Measurements from ENCODE around the gene COL9A3.
A peak's percentile ranks its signal among the peaks of the same experiment; 100 is the strongest.

Gene COL9A3

DNA sequence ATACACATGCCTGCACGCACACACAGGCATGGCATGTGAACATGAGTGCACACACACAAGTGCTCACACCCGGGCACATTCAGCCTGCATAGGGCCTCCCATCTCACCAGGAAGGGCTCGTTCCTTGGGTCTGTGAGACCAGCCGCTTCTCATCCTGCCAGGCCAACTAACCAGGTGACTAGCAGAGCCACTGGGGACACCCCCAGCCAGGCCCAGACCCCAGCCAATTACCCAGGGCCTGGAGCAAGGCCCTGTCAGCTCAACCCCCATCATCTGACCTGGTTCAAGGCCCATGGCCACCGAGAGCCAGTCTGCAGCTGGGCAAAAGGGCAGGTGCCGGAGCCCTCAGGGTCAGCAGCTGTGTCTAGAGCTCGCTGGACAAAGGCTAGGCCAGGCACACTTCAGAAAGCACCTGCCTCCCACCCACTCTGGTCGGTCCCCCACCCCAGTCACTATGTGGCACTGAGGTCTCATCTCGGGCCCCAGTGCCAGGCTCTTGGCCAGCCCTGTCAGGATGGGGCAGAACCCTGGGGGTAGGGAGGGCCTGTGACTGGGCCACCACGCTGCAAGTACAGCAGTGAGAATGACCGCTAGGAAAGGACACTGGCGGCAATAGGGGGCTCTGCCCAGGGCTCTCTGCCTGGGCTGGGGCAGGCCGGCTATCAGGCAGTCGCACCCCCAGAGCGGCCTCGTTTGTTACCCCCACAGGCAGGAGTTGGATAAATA lies 47.3 kb upstream of the COL9A3 start:
- Histone ChIP-seq H2AK5ac (ENCODE audit: low read length, severe bottlenecking) (no peak overlapping the region), H3K4me3 (ENCODE audit: insufficient read depth in 1 of 2, low read depth in 1 of 2, low read length in 2 of 2) (no peak overlapping the region), H3K27me3 (ENCODE audit: control insufficient read depth in 1 of 2, insufficient read depth in 1 of 2, low read length in 2 of 2) (peaks cover 51 to 70% of the 10 kb centered on the region in 2 experiments), H2BK12ac (ENCODE audit: low read length in 2 of 2) (no peak overlapping the region), H2AFZ (ENCODE audit: low read depth, low read length) (no peak overlapping the region), H3K23ac (ENCODE audit: low read length in 2 of 2) (no peak overlapping the region), H3K9ac (ENCODE audit: low read length) (no peak overlapping the region), H3K79me1 (replicated peaks; ENCODE audit: low read length, poor library complexity, severe bottlenecking) (no peaks in the 10 kb centered on the region), H3K9me3 (ENCODE audit: control insufficient read depth, low read length) (no peaks in the 10 kb centered on the region), H4K8ac (ENCODE audit: low read length) (no peak overlapping the region), H3K14ac (ENCODE audit: low read length in 2 of 2) (no peak overlapping the region), H3K4me2 (ENCODE audit: low read length, poor library complexity, severe bottlenecking) (no peak overlapping the region), H3K4ac (ENCODE audit: low read depth in 1 of 2, low read length in 2 of 2) (no peak overlapping the region), H4K91ac (ENCODE audit: low read length) (no peak overlapping the region), H2BK15ac (ENCODE audit: low read depth, poor library complexity, severe bottlenecking) (no peak overlapping the region), H3K4me1 (ENCODE audit: control insufficient read depth, insufficient read depth, low read depth, low read length) (peaks cover 12% of the 10 kb centered on the region), H2BK5ac (ENCODE audit: low read depth, low read length, poor library complexity, severe bottlenecking) (no peak overlapping the region), H3K27ac (ENCODE audit: low read length, poor library complexity, severe bottlenecking) (no peak overlapping the region), H3K36me3 (ENCODE audit: control insufficient read depth in 1 of 2, insufficient read depth in 2 of 2, low read depth in 1 of 2, low read length in 2 of 2) (no peaks in the 10 kb centered on the region), H3K18ac (ENCODE audit: low read depth in 1 of 2, low read length in 2 of 2) (no peak overlapping the region), H2BK120ac (ENCODE audit: low read depth, low read length) (no peak overlapping the region)
- DNase-seq, result no peak
- WGBS, result 88% methylated on average over 16 of the region's 16 CpGs

DNA sequence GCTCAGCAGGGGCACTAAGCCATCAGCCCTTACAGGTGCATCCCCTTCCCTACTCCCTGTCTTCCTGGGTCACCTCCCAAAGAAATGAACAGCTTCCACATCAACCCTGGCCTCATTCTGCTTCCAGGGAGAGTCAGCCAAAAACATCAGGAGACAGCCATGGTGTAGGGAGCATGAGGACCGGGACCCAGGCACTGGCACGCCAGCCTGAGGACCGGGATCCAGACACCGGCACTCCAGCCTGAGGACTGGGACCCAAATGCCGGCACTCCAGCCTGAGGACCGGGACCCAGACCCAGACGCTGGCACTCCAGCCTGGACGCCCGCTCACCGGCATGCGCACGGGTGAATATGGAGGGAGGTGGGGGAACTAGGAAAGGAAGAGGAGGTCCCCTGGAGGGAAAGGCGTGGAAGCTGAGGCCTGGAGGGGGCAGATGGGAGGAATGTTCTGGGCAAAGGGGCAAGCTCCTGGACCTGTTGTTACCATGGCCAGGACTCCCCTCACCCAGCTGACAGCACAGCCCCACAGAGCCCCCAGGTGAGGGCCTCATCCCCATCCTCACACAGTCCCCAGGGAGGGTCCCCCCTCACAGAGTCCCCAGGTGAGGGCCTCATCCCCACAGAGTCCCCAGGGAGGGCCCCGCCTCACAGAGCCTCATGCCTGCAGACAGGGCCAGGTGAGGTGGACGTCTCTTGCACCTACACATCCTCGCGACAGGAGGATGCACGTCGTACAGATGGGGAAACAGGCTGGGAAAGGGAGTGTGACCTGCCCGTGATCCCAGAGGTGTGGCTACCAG lies 46.5 kb upstream of the COL9A3 start:
- 91% methylated on average over 19 of the region's 20 CpGs for WGBS
- Histone ChIP-seq H2AK5ac (ENCODE audit: low read length, severe bottlenecking) (no peak overlapping the region), H4K8ac (ENCODE audit: low read length) (no peak overlapping the region)

DNA sequence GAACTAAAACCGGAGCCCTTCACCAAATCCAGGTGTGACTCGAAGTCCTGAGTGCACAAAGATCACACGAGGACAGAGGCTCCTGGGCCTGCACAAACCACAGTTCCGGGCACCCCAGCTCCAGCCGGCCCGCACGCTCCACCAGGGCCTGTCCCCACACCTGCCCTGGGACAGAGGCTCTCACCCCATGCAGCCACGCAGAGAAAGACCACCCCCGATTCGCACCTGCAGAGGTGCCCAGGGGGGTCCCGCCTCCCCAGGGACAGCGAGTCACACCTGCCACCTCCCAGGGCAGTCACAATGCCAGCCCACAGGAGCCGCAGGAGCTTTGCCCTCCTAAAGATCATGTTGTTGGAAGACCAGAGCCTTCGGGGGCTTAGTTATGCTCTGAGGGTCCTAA lies 45.9 kb upstream of the COL9A3 start:
- 91% methylated on average over 14 of the region's 14 CpGs for WGBS
- Histone ChIP-seq H3K36me3 (ENCODE audit: control insufficient read depth in 1 of 2, insufficient read depth in 2 of 2, low read depth in 1 of 2, low read length in 2 of 2) (no peaks in the 10 kb centered on the region), H3K14ac (ENCODE audit: low read length in 2 of 2) (no peak overlapping the region), H2BK15ac (ENCODE audit: low read depth, poor library complexity, severe bottlenecking) (no peak overlapping the region), H3K23ac (ENCODE audit: low read length in 2 of 2) (no peak overlapping the region), H3K18ac (ENCODE audit: low read depth in 1 of 2, low read length in 2 of 2) (no peak overlapping the region), H2AK5ac (ENCODE audit: low read length, severe bottlenecking) (no peak overlapping the region), H2BK120ac (ENCODE audit: low read depth, low read length) (no peak overlapping the region), H2BK12ac (ENCODE audit: low read length in 2 of 2) (no peak overlapping the region), H2BK5ac (ENCODE audit: low read depth, low read length, poor library complexity, severe bottlenecking) (no peak overlapping the region), H3K27ac (ENCODE audit: low read length, poor library complexity, severe bottlenecking) (no peak overlapping the region), H3K9me3 (ENCODE audit: control insufficient read depth, low read length) (no peaks in the 10 kb centered on the region), H3K4me1 (ENCODE audit: control insufficient read depth, insufficient read depth, low read depth, low read length) (peaks cover 12% of the 10 kb centered on the region), H3K27me3 (ENCODE audit: control insufficient read depth in 1 of 2, insufficient read depth in 1 of 2, low read length in 2 of 2) (peaks cover 43 to 70% of the 10 kb centered on the region in 2 experiments), H3K4ac (ENCODE audit: low read depth in 1 of 2, low read length in 2 of 2) (no peak overlapping the region), H3K9ac (ENCODE audit: low read length) (no peak overlapping the region), H4K8ac (ENCODE audit: low read length) (no peak overlapping the region), H4K91ac (ENCODE audit: low read length) (no peak overlapping the region), H3K79me1 (replicated peaks; ENCODE audit: low read length, poor library complexity, severe bottlenecking) (no peaks in the 10 kb centered on the region), H3K4me2 (ENCODE audit: low read length, poor library complexity, severe bottlenecking) (no peak overlapping the region), H2AFZ (ENCODE audit: low read depth, low read length) (no peak overlapping the region), H3K4me3 (ENCODE audit: insufficient read depth in 1 of 2, low read depth in 1 of 2, low read length in 2 of 2) (no peak overlapping the region)
- DNase-seq, result no peak

More for the DNA sequence above, 46.5 kb upstream of the COL9A3 start:
- no peak overlapping the region for H3K14ac ChIP-seq (ENCODE audit: low read length in 2 of 2)
- no peak overlapping the region for H3K9ac ChIP-seq (ENCODE audit: low read length)
- peaks cover 12% of the 10 kb centered on the region for H3K4me1 ChIP-seq (ENCODE audit: control insufficient read depth, insufficient read depth, low read depth, low read length)
- H3K27ac ChIP-seq (ENCODE audit: low read length, poor library complexity, severe bottlenecking), result no peak overlapping the region
- H2AFZ ChIP-seq (ENCODE audit: low read depth, low read length), result no peak overlapping the region
- no peaks in the 10 kb centered on the region for H3K9me3 ChIP-seq (ENCODE audit: control insufficient read depth, low read length)
- no peak overlapping the region for H2BK12ac ChIP-seq (ENCODE audit: low read length in 2 of 2)
- no peak for DNase-seq
- H3K36me3 ChIP-seq (ENCODE audit: control insufficient read depth in 1 of 2, insufficient read depth in 2 of 2, low read depth in 1 of 2, low read length in 2 of 2), result no peaks in the 10 kb centered on the region
- H3K23ac ChIP-seq (ENCODE audit: low read length in 2 of 2), result no peak overlapping the region
- H3K4ac ChIP-seq (ENCODE audit: low read depth in 1 of 2, low read length in 2 of 2), result no peak overlapping the region
- no peak overlapping the region for H3K4me2 ChIP-seq (ENCODE audit: low read length, poor library complexity, severe bottlenecking)
- H3K4me3 ChIP-seq (ENCODE audit: insufficient read depth in 1 of 2, low read depth in 1 of 2, low read length in 2 of 2), result no peak overlapping the region
- H2BK120ac ChIP-seq (ENCODE audit: low read depth, low read length), result no peak overlapping the region
- peak overlapping the region; percentile 31 for H4K91ac ChIP-seq (ENCODE audit: low read length)
- H2BK5ac ChIP-seq (ENCODE audit: low read depth, low read length, poor library complexity, severe bottlenecking), result no peak overlapping the region
- H2BK15ac ChIP-seq (ENCODE audit: low read depth, poor library complexity, severe bottlenecking), result no peak overlapping the region
- peaks cover 49 to 70% of the 10 kb centered on the region in 2 experiments for H3K27me3 ChIP-seq (ENCODE audit: control insufficient read depth in 1 of 2, insufficient read depth in 1 of 2, low read length in 2 of 2)
- no peak overlapping the region for H3K18ac ChIP-seq (ENCODE audit: low read depth in 1 of 2, low read length in 2 of 2)
- no peaks in the 10 kb centered on the region for H3K79me1 ChIP-seq (replicated peaks; ENCODE audit: low read length, poor library complexity, severe bottlenecking)

DNA sequence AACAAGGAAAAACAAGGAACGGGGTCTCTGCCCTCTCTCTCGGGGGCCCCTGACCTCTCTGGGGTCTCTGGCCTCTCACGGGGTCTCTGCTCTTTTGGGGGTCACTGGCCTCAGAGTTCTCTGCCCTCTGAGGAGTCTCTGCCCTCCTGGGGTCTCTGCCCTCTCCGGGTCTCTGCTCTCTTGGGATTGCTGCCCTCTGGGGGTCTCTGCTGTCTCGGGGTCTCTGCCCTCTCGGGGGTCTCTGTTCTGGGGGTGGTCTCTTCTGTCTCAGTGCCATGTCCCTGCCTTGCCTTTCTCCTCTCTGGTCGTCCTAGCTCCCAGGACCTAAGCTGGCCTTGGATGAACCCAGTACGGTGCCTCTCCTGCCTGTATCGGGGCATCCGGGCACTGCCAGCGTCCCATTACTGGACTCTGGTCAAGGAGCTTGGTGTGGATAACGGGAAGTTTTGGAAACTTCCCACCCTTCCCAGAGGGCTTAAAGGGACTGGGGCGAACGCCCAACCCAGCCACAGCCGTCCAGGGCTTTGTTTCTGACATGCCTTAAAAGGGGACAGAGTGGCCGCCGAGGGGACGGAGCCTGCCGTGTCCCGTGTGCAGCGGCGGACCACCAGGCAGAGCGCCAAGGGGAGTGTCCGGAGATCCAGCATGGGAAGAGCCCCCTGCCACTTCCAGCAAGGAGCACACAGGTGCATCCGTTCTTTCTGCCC lies 45.3 kb upstream of the COL9A3 start:
- Histone ChIP-seq H3K4me2 (ENCODE audit: low read length, poor library complexity, severe bottlenecking) (no peak overlapping the region), H2AFZ (ENCODE audit: low read depth, low read length) (no peak overlapping the region), H3K14ac (ENCODE audit: low read length in 2 of 2) (no peak overlapping the region), H3K27me3 (ENCODE audit: control insufficient read depth in 1 of 2, insufficient read depth in 1 of 2, low read length in 2 of 2) (peaks cover 44 to 68% of the 10 kb centered on the region in 2 experiments), H3K18ac (ENCODE audit: low read depth in 1 of 2, low read length in 2 of 2) (no peak overlapping the region), H3K36me3 (ENCODE audit: control insufficient read depth in 1 of 2, insufficient read depth in 2 of 2, low read depth in 1 of 2, low read length in 2 of 2) (no peaks in the 10 kb centered on the region), H3K9ac (ENCODE audit: low read length) (no peak overlapping the region), H3K4me3 (ENCODE audit: insufficient read depth in 1 of 2, low read depth in 1 of 2, low read length in 2 of 2) (no peak overlapping the region), H2AK5ac (ENCODE audit: low read length, severe bottlenecking) (no peak overlapping the region), H2BK15ac (ENCODE audit: low read depth, poor library complexity, severe bottlenecking) (no peak overlapping the region), H4K91ac (ENCODE audit: low read length) (no peak overlapping the region), H3K4me1 (ENCODE audit: control insufficient read depth, insufficient read depth, low read depth, low read length) (peaks cover 12% of the 10 kb centered on the region), H2BK5ac (ENCODE audit: low read depth, low read length, poor library complexity, severe bottlenecking) (no peak overlapping the region), H3K9me3 (ENCODE audit: control insufficient read depth, low read length) (no peaks in the 10 kb centered on the region), H3K27ac (ENCODE audit: low read length, poor library complexity, severe bottlenecking) (no peak overlapping the region), H2BK12ac (ENCODE audit: low read length in 2 of 2) (no peak overlapping the region), H3K4ac (ENCODE audit: low read depth in 1 of 2, low read length in 2 of 2) (no peak overlapping the region), H3K79me1 (replicated peaks; ENCODE audit: low read length, poor library complexity, severe bottlenecking) (no peaks in the 10 kb centered on the region), H4K8ac (ENCODE audit: low read length) (no peak overlapping the region), H3K23ac (ENCODE audit: low read length in 2 of 2) (no peak overlapping the region), H2BK120ac (ENCODE audit: low read depth, low read length) (no peak overlapping the region)
- WGBS, result 88% methylated on average over 25 of the region's 25 CpGs
- DNase-seq, result no peak

Measured in mesenchymal stem cell (in vitro differentiated cells and primary cell).